HG03280 (cell line): Measurements from ENCODE around the gene FRYL.
"Not testable (repeated sequence)": the region's sequence is repeated elsewhere in the genome, so short reads cannot be mapped to it uniquely, and the experiment has no call there.

ENCODE experiments used
- ATAC-seq: cut with Tn5 transposase; IDR thresholded peaks from one replicate; pipeline ENCODE4 v1.9.1; 2021; ENCODE audit warnings: mild to moderate bottlenecking, moderate library complexity; ENCODE audit not compliant: unreplicated experiment

Gene FRYL

DNA sequence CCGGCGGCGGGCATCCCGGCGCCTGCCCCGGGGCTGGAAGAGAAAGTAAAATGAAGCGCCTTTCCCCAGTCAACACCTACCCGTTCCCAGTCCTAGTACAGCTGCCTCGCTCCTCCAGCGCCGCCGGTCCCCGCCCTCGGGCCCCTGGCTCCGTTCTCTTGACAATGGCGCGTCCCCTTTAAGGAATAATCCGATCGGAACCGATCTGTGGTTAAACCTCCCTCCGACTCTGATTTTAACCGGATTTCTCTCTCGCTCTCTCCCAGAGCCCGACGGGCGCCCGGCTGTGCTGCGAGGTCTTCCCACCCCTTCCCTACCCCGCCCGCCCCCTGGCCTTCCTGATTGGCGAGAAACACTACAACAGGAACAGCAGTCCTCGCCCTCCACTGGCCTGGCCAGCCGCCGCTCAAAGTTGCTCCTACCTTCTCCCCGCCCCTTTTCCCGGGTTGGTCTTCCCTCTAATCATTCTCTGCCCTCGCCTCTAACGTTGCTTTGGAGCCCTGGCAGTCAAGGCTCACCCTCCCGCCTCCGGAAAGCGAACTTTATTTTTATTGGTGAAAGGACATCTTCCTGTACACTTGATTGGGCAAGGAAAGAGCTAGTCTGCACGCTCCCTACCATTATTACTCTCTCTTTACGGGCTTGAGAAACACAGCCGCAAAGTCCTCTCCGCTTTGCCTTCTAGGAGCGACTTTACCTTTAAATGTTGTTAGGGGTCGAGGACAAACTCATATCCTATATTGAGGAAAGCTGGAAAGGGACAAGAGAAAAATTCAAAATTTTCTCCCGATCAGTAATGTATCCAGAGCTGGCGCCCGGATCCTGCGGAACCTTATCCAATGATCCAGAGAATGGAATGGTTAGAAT lies at the start of gene FRYL:
Gene FRYL (minus strand): TSS at position 282 of the 867 bp plus-strand sequence. CDS start 145,869 bp downstream, outside the sequence.
- ATAC-seq, result peak; percentile 86

DNA sequence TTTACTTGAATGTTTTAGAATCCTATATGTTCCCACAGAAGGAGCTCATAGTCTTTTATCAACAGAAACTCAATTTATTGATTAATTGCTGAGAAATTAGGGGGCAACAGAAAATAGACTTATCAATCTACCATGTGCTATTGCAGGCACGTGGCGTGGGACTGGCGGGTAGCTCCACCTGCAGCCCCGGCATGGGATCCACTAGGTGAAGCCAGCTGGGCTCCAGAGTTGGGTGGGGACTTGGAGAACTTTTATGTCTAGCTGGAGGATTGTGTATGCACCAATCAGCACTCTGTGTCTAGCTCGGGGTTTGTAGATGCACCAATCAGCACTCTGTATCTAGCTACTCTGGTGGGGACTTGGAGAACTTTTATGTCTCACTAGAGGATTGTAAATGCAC lies 47.5 kb upstream of the FRYL start:
- no peak for ATAC-seq

- ATAC-seq, result not testable (repeated sequence)
Observed at GRCh38 chr4:48821431-48821830, 41.4 kb upstream of the FRYL start.

- ATAC-seq, result no peak
Observed at GRCh38 chr4:48816971-48817370, 36.9 kb upstream of the FRYL start.

DNA sequence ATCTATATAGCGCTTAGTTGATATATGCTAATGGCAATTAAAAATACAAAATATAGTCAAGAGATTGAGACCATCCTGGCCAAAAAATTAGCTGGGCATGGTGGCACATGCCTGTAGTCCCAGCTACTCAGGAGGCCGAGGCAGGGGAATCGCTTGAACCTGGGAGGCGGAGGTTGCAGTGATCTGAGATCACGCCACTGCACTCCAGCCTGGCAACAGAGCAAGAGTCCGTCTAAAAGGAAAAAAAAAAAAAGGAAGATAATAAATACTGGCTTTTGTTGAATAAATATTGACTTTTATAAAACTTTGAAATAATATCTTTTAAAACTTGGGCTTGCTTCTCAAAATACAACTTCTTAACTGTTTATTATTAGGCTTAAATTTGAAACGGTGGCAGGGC lies 36.2 kb upstream of the FRYL start:
- not testable (repeated sequence) for ATAC-seq

DNA sequence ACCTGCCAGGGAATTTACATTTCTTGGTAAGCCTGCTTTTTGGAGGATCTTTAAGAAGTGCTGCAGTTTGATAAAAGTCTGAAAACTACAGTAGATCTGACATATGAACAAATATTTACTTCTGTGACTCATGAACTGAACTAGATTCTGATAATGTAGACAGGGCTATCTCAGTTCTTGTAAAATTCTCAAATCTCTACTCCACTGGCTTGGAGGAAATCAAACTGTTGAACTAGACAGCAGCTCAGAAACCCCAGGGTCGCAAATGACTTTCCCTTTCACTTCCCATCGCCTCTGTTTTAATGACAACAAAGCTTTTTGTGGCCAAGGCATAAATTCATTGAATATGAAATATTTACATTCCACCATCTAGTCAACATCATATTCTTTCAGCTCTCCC lies 35.4 kb upstream of the FRYL start:
- no peak for ATAC-seq

- ATAC-seq, result peak; percentile 75
Observed at GRCh38 chr4:48813964-48814363, 33.9 kb upstream of the FRYL start.

- no peak for ATAC-seq
Observed at GRCh38 chr4:48812866-48813265, 32.8 kb upstream of the FRYL start.

GRCh38 chr4:48804584-48805301 lies 24.7 kb upstream of the FRYL start:
- no peak for ATAC-seq

GRCh38 chr4:48801016-48801715 lies 21.1 kb upstream of the FRYL start:
- no peak for ATAC-seq

DNA sequence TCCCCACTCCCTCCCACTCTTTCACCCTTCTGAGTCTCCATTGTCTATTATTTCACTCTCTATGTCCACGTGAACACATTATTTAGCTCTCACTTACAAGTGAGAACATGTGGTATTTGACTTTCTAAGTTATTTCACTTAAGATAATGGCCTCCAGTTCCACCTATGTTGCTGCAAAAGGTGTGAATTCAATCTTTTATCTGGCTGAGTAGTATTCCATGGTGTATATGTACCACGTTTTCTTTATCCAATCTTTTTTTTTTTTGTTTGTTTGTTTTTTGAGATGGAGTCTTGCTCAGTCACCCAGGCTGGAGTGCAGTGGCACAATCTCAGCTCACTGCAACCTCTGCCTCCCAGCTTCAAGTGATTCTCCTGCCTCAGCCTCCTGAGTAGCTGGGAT lies 20.1 kb upstream of the FRYL start:
- ATAC-seq, result not testable (repeated sequence)

- ATAC-seq, result no peak
Observed at GRCh38 chr4:48799157-48799556, 19.1 kb upstream of the FRYL start.

DNA sequence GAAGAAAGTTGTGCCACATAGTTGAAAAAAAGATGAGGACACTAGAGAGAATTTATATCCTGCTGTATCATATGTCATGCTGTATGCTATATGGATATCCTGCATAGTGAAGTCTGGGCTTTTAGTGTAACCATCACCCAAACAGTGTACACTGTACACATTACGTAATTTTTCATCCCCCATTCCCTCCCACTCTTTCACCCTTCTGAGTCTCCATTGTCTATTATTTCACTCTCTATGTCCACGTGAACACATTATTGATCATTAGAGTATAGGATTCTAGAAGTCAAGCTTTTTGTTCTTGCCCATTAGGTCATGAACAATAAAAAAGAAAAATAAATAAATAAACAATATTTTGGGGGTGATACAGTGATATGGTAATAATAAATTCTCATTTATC lies 18.0 kb upstream of the FRYL start:
- ATAC-seq, result no peak

DNA sequence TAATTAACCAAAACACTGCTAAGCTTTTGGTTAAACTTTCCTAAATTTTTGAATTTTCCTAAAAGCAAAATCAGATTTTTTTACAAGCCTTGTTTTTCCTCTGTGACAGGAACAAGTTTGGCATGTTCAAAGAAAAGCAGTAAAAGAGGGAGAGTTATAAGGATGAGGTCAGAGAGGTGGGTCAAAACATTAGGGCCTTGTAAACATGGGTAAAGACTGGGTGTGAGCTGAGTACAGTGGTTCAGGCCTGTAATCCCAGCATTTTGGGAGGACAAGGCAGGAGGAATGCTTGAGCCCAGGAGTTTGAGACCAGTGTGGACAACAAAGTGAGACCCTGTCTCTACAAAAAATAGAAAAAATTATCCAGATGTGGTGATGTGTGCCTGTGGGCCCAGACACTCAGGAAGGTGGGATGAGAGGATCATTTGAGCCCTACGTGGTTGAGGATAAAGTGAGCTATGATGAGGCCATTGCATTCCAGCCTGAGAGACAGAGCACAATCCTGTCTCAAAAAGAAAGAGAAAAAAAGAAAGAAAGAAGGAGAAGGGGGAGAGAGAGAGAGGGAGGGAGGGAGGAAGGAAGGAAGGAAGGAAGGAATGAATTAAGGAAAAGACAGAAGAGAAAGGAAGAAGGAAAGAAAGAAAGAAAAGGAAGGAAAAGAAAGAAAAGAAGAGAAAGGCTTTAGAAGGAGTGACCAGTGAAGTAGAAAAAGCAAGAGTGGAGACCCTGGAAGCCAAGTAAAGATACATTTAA lies 17.0 kb upstream of the FRYL start:
- ATAC-seq, result no peak

- no peak for ATAC-seq
Observed at GRCh38 chr4:48796191-48796926, 16.3 kb upstream of the FRYL start.

- ATAC-seq, result no peak
Observed at GRCh38 chr4:48795108-48795507, 15.0 kb upstream of the FRYL start.

- ATAC-seq, result no peak
Observed at GRCh38 chr4:48792348-48793006, 12.4 kb upstream of the FRYL start.

DNA sequence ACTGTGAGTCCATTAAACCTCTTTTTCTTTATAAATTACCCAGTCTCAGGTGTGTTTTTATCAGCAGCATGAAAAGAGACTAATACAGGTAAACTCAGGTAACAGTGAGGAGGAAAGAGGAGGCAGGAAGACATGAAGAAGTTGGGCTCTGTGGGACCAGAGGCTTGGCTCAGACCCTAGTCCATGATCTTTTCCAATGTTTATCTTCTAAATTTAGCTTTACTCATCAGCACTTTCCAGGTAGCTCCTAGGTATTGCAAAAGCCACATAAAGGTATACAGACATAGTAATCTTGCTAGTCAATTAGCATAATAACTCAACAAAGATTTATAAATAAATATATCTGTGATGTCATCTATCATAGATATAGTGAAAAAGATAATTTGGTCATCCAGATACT lies 11.2 kb upstream of the FRYL start:
- no peak for ATAC-seq

DNA sequence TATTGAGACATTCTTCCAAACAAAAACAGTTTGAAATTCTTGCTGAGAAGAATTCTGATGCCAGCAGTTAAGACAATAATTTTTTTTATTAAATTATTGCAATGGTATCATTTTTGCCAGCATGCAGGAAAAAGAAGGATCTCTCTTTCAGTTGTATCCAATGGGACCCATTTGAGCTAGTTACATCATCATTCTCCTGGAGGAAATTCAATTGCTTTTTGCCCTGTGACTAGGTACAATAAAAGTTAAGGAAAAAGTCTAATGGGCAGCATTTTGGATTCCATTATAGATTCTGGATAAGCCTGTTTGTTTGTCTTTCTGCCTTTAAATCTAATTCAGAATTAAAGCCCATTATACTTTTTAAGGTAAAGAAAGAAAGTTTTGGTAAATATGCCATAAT lies 10.5 kb upstream of the FRYL start:
- ATAC-seq, result no peak

DNA sequence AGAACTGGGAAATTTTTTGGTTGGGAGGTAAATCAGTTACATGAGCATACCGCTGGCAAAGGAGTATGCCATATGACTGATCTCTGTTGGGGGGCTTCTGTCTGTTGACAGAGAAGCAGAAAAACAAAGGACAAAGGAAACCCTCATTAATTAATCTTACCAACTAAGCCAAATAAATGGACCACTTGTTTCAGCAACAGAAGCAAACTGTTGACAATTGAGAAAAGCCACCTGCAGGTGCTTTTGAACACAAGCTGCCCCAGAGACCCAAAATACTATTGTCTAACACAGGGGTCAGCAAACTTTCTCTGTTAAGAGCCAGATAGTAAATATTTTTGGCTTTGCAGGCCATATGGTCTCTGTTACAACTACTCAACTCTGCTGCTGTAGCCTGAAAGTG lies 7.0 kb upstream of the FRYL start:
- no peak for ATAC-seq
